ENCODE data around the gene C6orf62. TPM values are rescaled to one million over a fixed set of nuclear protein-coding genes. Genes with fewer than 3 reads are reported as not detected.
"Not testable (repeated sequence)": the region's sequence is repeated elsewhere in the genome, so short reads cannot be mapped to it uniquely, and the experiment has no call there.

Gene C6orf62
- total RNA-seq, 1 experiment from 2014 or later, result 128 TPM

DNA sequence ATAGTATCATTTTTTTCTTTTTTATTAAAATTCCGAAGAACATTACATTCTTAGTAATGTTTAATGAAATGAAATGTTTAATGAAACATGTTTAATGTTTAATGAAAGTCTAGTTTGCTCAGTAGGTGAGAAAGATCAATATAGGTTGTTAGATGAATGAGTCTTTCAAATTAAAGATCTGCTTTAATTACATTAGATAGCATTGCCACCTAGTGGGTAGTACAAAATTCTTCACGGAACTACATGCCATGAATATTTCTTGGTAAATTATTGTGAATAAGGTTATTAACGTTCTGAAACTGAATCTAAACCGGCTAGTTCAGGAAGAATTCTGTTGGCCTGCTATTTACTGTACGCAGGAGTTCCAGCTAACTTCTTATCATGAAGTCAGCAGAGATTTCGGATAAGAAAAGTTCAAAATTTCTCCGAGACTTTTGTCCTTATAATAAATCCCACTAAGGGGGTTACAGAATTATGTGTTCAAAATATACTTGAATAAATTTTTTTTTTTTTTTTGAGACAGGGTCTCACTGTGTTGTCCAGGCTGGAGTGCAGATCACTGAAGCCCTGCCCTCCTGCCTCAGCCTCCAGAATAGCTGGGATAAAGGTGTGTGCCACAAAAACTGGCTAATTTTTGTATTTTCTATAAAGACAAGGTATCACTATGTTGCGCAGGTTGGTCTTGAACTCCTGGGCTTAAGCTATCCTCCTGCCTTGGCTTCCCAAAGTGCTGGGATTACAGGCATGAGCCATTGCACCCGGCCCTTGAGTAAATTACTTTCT, 47.9 kb upstream of the C6orf62 start:
- Histone ChIP-seq H3K79me2 (ENCODE audit: low read depth) (no peaks in the 10 kb centered on the region), H3K4me2 (peak overlapping the region; percentile 56), H3K9me3 (ENCODE audit: insufficient read depth, low read depth) (no peaks in the 10 kb centered on the region), H2AFZ (peak overlapping the region; percentile 61; the same call in 1 of the 2 replicates), H3K4me3 (no peak overlapping the region), H3K36me3 (ENCODE audit: low read depth) (no peaks in the 10 kb centered on the region), H3K4me1 (replicated peaks; ENCODE audit: insufficient read depth) (no peaks in the 10 kb centered on the region), H3K27ac (no peak overlapping the region), H4K20me1 (ENCODE audit: insufficient read depth) (no peaks in the 10 kb centered on the region), H3K27me3 (ENCODE audit: insufficient read depth, low read depth) (no peaks in the 10 kb centered on the region), H3F3A (ENCODE audit: insufficient read depth, low read depth) (no peaks in the 10 kb centered on the region), H3K9me2 (ENCODE audit: insufficient read depth) (no peaks in the 10 kb centered on the region)
- DNase-seq, result peak in 1 of 2 experiments; percentile 52
- TF ChIP-seq, protein P1, sequence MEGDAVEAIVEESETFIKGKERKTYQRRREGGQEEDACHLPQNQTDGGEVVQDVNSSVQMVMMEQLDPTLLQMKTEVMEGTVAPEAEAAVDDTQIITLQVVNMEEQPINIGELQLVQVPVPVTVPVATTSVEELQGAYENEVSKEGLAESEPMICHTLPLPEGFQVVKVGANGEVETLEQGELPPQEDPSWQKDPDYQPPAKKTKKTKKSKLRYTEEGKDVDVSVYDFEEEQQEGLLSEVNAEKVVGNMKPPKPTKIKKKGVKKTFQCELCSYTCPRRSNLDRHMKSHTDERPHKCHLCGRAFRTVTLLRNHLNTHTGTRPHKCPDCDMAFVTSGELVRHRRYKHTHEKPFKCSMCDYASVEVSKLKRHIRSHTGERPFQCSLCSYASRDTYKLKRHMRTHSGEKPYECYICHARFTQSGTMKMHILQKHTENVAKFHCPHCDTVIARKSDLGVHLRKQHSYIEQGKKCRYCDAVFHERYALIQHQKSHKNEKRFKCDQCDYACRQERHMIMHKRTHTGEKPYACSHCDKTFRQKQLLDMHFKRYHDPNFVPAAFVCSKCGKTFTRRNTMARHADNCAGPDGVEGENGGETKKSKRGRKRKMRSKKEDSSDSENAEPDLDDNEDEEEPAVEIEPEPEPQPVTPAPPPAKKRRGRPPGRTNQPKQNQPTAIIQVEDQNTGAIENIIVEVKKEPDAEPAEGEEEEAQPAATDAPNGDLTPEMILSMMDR (conservative IDR thresholded peaks at IDR 0.05), result peak; percentile 75
- TF ChIP-seq EZH2 (IDR thresholded peaks at IDR 0.05; ENCODE audit: low read depth), result no peak
- intact Hi-C loops (cut with micrococcal nuclease; ENCODE audit: unreplicated experiment), result loop anchor here (1.0 to 2.0 kb wide), 7 partner anchors 72 to 484 kb away; no protein-coding TSS in a partner anchor
- CTCF ChIA-PET, result interaction anchor here (0.6 to 0.7 kb wide), 2 partner anchors 62 to 435 kb away, joined by 3 to 14 read pairs; no protein-coding TSS in a partner anchor
- POLR2A ChIA-PET (ENCODE audit: unreplicated experiment), result interaction anchor here (0.7 kb wide), 1 partner anchor 302 kb away, joined by 4 read pairs; no protein-coding TSS in a partner anchor
- no TSS peak for BruUV-seq (replicated peaks)

DNA sequence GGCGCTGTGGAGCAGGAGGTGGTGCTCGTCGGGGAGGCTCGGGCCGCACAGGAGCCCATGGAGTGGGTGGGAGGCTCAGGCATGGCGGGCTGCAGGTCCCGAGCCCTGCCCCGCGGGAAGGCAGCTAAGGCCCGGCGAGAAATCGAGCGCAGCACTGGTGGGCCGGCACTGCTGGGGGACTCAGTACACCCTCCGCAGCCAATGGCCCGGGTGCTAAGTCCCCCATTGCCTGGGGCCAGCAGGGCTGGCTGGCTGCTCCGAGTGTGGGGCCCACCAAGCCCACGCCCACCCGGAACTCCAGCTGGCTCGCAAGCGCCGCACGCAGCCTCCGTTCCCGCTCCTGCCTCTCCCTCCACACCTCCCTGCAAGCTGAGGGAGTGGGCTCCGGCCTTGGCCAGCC, 47.0 kb upstream of the C6orf62 start:
- DNase-seq; H3K4me1 ChIP-seq (replicated peaks; ENCODE audit: insufficient read depth); H3F3A ChIP-seq (ENCODE audit: insufficient read depth, low read depth); H3K9me3 ChIP-seq (ENCODE audit: insufficient read depth, low read depth); H3K27ac ChIP-seq; H3K4me2 ChIP-seq; H4K20me1 ChIP-seq (ENCODE audit: insufficient read depth); H3K79me2 ChIP-seq (ENCODE audit: low read depth); BruUV-seq (replicated peaks); H3K36me3 ChIP-seq (ENCODE audit: low read depth); H2AFZ ChIP-seq; H3K9me2 ChIP-seq (ENCODE audit: insufficient read depth); H3K4me3 ChIP-seq; H3K27me3 ChIP-seq (ENCODE audit: insufficient read depth, low read depth): not testable (repeated sequence)
- intact Hi-C loops (cut with micrococcal nuclease; ENCODE audit: unreplicated experiment), result loop anchor here (1.0 to 2.0 kb wide), 7 partner anchors 71 to 483 kb away; no protein-coding TSS in a partner anchor
- ChIA-PET CTCF (interaction anchor here (0.7 kb wide), 1 partner anchor 61 kb away, joined by 3 read pairs; no protein-coding TSS in a partner anchor), POLR2A (ENCODE audit: unreplicated experiment) (interaction anchor here (0.7 kb wide), 1 partner anchor 303 kb away, joined by 4 read pairs; no protein-coding TSS in a partner anchor)

DNA sequence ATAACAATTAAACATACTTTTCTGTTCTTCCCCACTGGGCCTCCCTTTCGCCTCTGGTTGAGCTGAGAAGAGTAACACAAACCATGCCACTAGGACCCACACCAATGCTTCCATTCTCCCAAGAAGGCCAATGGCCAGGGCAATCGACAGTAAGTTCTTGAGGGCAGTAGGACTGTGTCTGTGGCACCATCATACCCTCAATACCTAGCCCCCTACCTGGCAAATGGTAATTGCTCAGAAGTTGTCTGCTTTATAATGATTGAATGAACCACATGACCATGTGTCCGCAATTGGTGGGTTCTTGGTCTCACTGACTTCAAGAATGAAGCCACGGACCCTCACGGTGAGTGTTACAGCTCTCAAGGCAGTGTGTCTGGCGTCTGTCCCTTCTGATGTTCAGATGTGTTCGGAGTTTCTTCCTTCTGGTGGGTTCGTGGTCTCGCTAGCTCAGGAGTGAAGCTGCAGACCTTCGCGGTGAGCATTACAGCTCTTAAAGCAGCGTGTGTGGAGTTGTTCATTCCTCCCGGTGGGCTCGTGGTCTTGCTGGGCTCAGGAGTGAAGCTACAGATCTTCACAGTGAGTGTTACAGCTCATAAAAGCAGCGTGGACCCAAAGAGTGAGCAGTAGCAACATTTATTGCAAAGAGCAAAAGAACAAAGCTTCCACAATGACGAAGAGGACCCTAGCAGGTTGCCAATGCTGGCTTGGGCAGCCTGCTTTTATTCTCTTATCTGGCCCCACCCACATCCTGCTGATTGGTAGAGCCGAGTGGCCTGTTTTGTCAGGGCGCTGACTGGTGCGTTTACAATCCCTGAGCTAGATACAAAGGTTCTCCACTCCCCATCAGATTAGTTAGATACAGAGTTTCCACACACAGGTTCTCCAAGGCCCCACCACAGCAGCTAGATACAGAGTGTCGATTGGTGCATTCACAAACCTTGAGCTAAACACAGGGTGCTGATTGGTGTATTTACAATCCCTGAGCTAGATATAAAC, 46.2 kb upstream of the C6orf62 start:
- DNase-seq; H3K27ac ChIP-seq; H4K20me1 ChIP-seq (ENCODE audit: insufficient read depth); CTCF ChIA-PET; H3K9me3 ChIP-seq (ENCODE audit: insufficient read depth, low read depth); H2AFZ ChIP-seq; BruUV-seq (replicated peaks); H3F3A ChIP-seq (ENCODE audit: insufficient read depth, low read depth); H3K9me2 ChIP-seq (ENCODE audit: insufficient read depth); H3K27me3 ChIP-seq (ENCODE audit: insufficient read depth, low read depth); H3K4me2 ChIP-seq; H3K4me3 ChIP-seq; H3K36me3 ChIP-seq (ENCODE audit: low read depth); H3K79me2 ChIP-seq (ENCODE audit: low read depth); H3K4me1 ChIP-seq (replicated peaks; ENCODE audit: insufficient read depth); intact Hi-C loops (cut with micrococcal nuclease; ENCODE audit: unreplicated experiment): not testable (repeated sequence)
- POLR2A ChIA-PET (ENCODE audit: unreplicated experiment), result interaction anchor here (0.6 to 0.7 kb wide), 2 partner anchors 42 to 43 kb away, joined by 3 read pairs; no protein-coding TSS in a partner anchor

Data from PC-9 (cell line).